Measurements from ENCODE around the gene PTPN5. TPM values are rescaled to one million over a fixed set of nuclear protein-coding genes. Genes with fewer than 3 reads are reported as not detected.
"Not testable (repeated sequence)": the region's sequence is repeated elsewhere in the genome, so short reads cannot be mapped to it uniquely, and the experiment has no call there.

PTPN5 gene
- total RNA-seq, result 1 to 10 TPM; 1.4 to 5.3 TPM

DNA sequence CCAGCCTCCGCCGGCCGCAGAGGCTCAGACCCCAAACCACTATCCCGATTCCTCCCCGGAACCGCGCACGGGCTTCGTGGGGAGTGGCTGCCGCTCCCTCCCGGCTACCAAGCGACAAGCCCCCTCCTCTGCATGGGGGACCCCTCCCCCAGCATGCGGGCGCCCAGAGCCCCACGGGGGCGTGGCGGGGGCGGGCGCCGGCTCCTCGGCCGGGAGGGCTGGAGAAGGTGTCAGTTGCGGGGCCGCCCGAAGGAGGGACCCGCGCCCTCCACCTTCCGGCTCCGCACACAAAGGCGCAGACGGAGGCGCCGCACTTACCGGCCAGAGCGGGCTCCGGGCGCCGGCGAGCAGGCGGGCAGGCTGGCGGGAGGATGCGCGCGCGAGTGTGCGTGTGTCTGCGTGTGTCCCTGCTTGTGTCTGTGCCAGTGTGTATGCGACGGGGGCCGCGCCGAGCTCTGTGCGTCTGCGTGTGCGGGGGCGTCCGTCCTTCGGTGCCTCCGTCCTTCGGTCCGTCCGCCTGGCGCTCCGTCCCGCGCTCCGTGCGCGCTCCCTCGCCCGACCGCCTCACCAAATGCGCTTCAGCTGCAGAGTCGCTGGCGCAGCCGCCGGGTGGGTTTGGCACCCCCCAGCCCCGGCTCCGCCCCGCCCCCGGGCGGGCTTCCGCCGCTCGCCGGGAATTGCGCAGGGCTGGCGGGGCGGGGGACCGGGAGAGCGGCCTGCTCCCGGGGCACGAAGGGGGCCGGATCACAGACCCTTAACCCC lies at the start of gene PTPN5:
TSS of gene PTPN5 (minus strand) at position 592 of the 762 bp plus-strand sequence. CDS start 19,840 bp downstream, outside the sequence.
- Histone ChIP-seq H3K4me1 (peaks cover 0 to 16% of the 10 kb centered on the region in 2 donors), H3K27ac (no peak within 1 kb of the TSS), H3K9me3 (no peaks in the 10 kb centered on the region), H3K36me3 (no peaks in the 10 kb centered on the region), H3K27me3 (no peaks in the 10 kb centered on the region), H3K4me3 (peak within 1 kb of the TSS; percentile 10 to 51)
- TF ChIP-seq, protein P1, sequence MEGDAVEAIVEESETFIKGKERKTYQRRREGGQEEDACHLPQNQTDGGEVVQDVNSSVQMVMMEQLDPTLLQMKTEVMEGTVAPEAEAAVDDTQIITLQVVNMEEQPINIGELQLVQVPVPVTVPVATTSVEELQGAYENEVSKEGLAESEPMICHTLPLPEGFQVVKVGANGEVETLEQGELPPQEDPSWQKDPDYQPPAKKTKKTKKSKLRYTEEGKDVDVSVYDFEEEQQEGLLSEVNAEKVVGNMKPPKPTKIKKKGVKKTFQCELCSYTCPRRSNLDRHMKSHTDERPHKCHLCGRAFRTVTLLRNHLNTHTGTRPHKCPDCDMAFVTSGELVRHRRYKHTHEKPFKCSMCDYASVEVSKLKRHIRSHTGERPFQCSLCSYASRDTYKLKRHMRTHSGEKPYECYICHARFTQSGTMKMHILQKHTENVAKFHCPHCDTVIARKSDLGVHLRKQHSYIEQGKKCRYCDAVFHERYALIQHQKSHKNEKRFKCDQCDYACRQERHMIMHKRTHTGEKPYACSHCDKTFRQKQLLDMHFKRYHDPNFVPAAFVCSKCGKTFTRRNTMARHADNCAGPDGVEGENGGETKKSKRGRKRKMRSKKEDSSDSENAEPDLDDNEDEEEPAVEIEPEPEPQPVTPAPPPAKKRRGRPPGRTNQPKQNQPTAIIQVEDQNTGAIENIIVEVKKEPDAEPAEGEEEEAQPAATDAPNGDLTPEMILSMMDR (IDR thresholded peaks at IDR 0.05), result no peak
- DNase-seq (ENCODE audit: low spot score), result no peak

DNA sequence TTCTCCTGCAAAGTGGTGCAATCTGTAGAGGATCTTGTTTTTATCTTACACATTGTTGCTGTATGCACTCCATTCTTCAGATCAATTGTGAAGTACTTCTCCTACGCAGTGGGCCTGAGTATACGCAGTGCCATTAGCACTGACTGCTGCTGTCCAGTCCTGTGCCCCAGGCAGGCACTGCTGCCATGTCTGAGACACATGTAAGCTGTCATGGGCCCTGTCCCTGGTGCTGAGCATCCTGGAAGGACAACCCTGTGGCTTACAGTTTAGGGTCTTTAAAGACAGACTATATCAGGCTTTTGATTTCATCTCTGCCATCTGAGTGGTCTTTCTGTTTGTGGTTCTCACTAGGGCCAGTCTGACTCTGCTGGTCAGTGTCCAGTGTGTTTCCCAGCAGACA lies 44.8 kb upstream of the PTPN5 start:
- no peaks in the 10 kb centered on the region for H3K36me3 ChIP-seq
- TF ChIP-seq, protein P1 (IDR thresholded peaks at IDR 0.05), result no peak
- H3K27ac ChIP-seq, result no peak overlapping the region
- H3K4me3 ChIP-seq, result no peak overlapping the region
- H3K27me3 ChIP-seq, result no peaks in the 10 kb centered on the region
- peaks cover 0 to 10% of the 10 kb centered on the region in 2 donors for H3K9me3 ChIP-seq
- no peaks in the 10 kb centered on the region for H3K4me1 ChIP-seq
- DNase-seq (ENCODE audit: low spot score), result no peak

DNA sequence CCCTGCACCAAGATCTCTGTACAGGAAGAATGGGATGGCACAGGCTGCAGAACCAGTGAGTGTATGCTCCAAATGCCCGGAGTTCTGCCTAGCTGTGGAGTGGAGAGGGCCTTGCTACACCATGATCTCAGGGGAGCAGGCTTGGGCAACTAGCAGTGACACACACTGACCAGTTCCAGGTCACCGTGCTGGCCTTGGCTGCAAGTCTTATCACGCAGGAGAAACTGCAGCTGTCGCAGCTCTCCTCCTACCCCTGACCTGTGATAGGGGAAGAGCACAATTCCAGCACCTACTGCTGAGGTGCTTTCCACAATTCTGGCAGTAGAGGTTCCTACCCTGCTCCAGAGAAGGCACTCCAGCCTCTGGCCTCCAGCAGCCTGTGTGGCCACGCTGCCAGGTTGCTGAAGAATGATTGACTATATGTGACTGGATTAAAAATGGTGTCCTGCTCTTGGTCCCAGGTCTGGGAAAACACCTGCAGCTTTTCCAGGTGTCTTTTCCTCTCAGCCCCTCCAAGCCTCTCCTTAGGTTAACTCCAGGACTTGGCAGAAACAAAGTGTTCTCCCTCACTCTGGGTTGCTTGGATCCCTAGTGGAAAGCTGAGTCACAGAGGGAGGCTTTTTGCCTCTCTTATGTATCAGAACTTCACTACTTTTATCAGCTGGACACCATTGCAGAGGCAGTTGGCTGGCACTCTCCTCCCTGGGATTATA lies 43.3 kb upstream of the PTPN5 start:
- no peak overlapping the region for H3K4me3 ChIP-seq
- no peaks in the 10 kb centered on the region for H3K36me3 ChIP-seq
- TF ChIP-seq, protein P1 (IDR thresholded peaks at IDR 0.05), result no peak
- peaks cover 0 to 1% of the 10 kb centered on the region in 2 donors for H3K9me3 ChIP-seq
- no peaks in the 10 kb centered on the region for H3K27me3 ChIP-seq
- H3K4me1 ChIP-seq, result no peaks in the 10 kb centered on the region
- no peak for DNase-seq (ENCODE audit: low spot score)
- no peak overlapping the region for H3K27ac ChIP-seq

DNA sequence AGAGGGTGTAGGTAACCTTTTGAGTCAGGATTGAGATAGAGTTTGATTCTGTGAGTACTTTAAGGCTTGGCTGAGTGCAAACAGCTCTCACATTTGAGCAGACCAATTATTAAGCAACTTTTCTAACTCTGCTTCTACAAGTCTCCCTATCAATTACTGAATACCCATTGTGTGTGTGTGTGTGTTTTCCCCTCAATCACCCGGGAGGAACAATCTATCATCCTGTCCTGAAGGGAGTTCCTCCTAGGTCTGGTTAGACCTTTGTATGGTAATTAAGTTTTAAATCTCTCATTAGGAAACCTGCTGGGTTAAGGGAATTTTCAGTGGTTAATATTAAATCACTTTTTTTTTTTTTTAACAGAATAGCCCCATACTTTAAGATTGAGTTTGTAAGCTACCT lies 28.6 kb upstream of the PTPN5 start:
- H3K27ac ChIP-seq; H3K4me3 ChIP-seq; H3K36me3 ChIP-seq; H3K27me3 ChIP-seq; H3K4me1 ChIP-seq; DNase-seq (ENCODE audit: low spot score); H3K9me3 ChIP-seq: not testable (repeated sequence)

DNA sequence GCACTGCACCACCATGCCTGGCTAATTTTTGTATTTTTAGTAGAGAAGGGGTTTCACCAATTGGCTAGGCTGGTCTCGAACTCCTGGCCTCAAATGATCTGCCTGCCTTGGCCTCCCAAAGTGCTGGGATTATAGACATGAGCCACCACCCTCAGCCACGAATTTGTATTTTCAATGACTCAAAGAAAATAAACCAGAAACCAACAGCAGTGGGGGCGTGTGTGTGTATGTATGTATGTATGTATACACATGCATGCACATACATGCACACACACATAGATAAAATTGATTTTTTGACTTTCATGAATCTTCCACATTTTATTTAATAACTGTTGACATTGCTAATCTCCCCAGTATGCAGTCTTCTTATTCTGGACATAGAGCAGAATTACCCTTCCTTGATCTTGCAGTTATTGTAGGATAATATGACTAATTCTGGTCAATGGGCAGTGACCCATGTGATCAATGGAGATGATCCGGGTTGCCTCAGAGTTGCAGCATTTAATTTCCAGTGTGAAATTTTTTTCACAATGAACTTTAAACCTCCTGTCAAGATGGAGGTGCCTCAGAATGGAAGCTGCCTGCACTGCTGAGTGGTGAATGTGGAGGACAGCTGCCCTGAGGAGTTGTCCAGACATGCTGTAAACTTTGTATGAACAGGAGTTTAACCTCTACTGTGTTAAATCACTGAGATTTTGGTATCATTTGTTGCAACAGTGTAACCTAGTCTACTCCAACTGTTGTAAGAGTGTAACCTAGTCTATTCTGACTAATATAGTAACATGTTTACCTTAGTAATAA lies 12.8 kb upstream of the PTPN5 start:
- DNase-seq (ENCODE audit: low spot score), result no peak

More for the DNA sequence above, 12.8 kb upstream of the PTPN5 start:
- Histone ChIP-seq H3K36me3 (no peaks in the 10 kb centered on the region), H3K27me3 (no peaks in the 10 kb centered on the region), H3K4me1 (no peaks in the 10 kb centered on the region), H3K9me3 (no peaks in the 10 kb centered on the region), H3K27ac (no peak overlapping the region), H3K4me3 (no peak overlapping the region)
- TF ChIP-seq, protein P1 (IDR thresholded peaks at IDR 0.05), result no peak

Measured in right atrium auricular region (tissue), 2 donors.